Activated naive CD4-positive, alpha-beta T cell (primary cell): Measurements from ENCODE around the gene CRIM1.
A peak's percentile ranks its signal among the peaks of the same experiment; 100 is the strongest.
"Not testable (repeated sequence)": the region's sequence is repeated elsewhere in the genome, so short reads cannot be mapped to it uniquely, and the experiment has no call there.

Source experiments
- DNase-seq, 4 experiments: peaks; one replicate each; lab custom pipeline; 2025; lab: John Stamatoyannopoulos, UW

Gene CRIM1

DNA sequence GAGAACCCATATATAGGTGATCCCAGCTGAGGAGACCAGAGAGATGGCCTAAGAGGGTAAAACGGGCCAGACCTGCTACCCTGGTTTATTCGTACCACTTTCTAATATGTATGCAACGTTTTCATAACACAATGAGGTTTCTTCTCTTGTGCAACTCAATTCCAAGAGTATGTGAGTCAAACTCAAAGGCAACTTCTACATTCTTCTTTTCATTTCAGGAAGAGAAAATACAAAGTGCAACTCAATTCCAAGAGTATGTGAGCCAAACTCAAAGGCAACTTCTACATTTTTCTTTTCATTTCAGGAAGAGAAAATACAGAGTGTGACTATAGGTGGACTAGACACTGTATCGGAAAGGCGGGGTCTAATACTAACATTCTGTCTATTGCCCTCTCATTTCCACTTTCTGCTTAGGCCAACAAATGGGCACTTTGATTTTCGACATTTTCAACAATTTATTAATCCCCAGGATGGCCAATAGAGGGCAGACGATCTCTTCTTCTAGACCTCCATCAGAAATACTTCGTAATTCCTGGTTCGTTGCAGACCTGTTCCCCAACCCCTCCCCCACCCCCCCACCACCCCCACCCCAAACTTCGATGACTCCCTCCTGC is 3.7 kb upstream of the CRIM1 start:
- DNase-seq, result no peak

DNA sequence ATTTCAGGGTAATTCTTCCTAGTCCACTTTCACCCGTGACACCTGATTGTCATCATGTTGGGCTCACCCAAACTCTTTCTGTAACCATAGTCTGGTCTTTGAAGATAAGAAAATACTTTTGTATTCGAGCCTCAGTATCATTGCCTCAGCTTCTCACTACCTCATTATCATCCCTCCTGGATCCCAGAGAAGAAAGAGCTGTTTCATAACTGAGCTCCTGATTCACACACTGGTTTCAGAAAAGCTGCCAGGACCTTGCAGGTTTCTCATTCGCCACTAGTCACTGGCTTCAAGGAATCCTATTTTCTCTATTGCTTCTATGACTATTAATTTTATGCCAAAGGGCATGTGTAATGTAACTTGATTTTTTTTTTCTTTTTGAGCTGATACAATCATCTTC is 2.9 kb upstream of the CRIM1 start:
- no peak for DNase-seq

DNA sequence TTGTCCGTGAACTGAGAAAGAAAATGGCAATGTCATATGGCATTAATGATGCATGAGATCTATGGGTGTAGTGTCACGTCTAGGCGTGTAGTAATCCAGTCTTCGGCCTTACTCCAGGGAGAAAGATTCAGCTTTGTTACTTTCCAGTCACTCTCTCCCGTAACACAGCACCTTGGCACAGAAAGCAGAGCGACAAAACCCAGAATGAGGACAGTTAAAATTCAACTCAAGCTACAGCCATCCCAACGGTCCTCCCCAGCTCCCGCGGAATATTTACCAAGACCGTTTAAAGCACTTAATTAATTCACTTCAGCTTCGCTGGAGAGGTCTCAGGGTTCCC is 797 bp upstream of the CRIM1 start:
- DNase-seq, result no peak

DNA sequence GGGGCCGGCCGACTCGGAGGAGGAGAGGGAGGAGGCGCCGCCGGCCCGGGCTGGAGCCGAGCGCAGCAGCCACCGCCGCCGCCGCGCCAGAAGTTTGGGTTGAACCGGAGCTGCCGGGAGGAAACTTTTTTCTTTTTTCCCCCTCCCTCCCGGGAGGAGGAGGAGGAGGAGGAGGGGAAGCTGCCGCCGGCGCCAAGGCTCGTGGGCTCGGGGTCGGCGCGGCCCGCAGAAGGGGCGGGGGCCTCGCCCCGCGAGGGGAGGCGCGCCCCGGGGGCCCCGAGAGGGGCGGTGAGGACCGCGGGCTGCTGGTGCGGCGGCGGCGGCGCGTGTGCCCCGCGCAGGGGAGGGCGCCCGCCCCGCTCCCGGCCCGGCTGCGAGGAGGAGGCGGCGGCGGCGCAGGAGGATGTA is 316 bp downstream of the CRIM1 start:
- no peak for DNase-seq

DNA sequence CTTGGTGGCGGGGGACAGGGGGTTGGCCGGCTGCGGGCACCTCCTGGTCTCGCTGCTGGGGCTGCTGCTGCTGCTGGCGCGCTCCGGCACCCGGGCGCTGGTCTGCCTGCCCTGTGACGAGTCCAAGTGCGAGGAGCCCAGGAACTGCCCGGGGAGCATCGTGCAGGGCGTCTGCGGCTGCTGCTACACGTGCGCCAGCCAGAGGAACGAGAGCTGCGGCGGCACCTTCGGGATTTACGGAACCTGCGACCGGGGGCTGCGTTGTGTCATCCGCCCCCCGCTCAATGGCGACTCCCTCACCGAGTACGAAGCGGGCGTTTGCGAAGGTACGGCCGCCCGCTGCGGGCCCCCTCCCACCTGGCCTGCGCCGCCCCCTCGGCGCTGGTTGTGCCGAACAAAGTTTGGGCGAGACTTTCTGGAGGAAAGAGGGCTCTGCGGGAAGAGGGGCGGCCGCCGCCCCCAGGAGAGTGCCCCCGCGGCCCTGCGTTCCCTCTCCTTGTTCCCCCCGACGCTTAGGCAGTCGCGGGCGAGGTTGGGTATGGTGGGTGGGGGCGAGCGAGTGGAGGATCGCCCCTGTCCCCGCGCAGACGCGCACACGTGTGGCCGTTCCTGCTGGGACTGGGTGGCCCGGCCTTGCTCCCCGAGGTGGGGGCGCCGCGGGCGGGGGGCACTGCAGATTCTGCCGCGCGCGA is 866 bp downstream of the CRIM1 start:
- peak in 3 of 4 experiments; percentile 8 to 11 (median 9) for DNase-seq

DNA sequence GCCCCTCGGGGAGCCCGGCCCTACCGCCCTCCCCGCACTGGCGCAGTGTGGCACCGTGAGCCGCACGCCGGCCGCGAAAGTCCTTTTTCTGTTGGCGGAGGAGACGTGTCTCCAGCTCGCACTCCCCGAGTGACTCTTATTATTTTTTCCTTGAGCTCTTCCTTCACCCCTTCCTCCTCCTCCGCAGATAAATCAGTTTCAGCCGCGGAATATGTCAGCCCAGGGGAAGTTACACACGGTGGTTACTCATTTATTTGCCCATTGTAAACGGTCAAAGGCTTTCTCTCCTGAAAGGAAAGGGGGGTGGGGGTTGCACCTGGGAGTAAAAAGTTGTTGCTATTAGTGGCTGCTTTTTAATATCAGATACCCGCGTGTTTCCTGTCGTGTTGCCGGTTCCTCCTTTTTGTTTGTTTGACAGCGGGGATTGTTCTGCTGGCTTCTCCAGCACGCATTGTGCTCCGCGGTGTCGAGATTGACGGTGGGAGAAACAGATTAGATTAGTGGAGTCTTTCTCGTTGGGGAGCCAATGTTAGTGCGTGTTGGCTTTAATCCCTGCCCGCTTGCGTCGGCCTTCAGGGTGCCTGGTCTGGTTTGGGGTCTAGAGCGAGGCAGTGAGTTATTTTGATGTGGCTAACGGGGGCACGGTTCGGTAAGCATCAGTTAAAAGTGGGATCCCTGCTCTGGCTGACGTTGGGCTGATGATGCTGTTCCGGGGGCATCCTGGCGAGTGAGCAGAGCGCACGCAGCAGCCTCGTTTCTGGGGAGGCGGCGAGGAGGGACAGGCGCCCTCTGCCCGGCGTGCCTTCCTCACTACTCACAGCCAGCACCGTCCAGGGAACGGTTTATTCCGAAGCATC is 1.6 kb downstream of the CRIM1 start:
- DNase-seq, result peak in 1 of 4 experiments; percentile 1

DNA sequence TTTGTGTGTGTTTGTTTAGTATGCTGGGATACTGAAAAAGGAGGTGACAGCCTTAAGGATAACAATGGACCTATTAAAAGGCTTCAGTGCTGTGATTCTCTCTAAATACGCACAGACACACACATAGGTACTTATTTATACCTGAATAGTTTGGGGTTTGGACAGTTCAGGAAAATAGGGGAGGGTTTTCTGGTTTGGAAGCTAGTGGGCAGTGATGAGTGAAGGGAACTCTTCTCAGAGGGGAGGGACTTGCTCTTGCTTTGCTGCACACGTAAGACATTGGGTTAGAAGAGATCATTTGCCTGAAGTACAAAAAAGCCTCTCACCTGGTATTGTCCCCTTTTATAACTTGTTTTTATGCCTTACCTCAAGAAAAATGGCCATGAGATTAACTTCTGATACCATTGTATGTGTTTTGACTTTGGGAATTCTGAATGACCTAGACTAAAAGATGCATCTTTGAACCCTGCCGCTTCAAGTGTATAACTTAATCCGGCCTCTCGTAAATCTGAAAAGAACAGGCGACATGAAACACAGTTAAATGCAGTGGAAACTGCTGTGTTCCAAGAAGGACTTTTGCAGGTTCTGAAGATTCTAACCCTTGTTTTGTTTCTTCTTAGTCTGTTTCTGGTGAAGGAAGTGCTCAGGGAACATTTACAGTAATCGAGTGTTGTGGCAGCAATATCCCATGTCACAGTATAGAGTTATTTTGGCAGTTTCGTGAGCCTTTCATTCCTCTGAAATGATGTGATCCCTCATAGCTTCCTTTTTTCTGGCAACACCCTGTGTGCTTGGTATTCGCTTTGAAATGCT is 2.5 kb downstream of the CRIM1 start:
- DNase-seq, result no peak

DNA sequence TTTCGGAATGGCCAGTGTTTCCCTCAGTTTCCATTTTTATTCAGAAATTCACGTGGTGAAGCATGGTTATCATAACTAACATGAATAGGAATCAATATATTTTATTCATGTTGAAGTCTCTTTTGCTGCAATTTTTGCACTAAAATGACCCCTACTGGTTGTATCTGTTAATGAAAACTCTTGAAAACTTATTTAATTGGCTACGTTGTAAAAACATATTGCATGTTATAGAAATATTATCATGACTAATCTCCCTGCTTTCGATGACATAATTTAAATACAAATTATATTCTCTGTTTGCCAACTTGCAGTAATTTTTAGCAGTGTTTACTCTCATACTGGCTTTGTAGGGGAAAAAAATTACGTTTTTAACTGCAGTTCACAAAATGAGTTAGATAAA is 3.5 kb downstream of the CRIM1 start:
- DNase-seq, result no peak

DNA sequence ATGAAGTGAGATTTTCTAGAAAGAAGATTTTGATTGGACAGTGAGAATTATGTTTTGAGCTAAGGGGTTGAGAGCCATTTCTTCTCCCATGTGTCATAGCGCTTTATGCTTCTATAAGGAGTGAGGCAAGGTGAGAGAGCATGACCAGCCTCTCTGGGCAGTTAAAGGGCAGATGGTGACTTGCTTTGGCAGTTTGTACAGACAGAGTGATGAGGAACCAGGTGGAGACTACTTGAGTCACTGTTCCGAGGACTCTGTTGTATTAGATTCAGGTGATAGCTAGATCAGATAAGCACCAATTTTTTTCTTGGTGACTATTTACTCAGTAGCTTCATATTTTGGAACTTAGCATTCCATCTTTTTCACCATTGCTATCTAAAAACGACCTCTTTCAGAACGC is 4.5 kb downstream of the CRIM1 start:
- no peak for DNase-seq

DNA sequence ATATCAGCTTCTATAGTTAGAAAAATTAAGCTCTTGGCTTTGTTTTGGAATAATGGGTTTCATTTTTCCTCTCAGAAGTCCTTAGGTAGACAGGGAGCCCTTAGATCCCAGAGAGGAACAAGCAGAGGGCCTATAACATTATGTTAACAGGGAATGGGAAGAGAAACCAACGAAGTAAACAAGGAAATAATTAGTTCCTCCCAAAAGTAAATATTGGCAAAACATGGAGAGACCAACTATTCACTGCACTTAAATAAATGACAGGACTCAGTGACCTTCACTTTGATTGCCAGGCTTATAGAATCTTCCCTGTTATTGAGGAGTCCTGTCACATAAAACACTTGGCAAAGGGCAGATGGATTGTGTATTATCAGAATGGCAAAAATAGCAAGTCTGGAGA is 5.3 kb downstream of the CRIM1 start:
- DNase-seq, result no peak

DNA sequence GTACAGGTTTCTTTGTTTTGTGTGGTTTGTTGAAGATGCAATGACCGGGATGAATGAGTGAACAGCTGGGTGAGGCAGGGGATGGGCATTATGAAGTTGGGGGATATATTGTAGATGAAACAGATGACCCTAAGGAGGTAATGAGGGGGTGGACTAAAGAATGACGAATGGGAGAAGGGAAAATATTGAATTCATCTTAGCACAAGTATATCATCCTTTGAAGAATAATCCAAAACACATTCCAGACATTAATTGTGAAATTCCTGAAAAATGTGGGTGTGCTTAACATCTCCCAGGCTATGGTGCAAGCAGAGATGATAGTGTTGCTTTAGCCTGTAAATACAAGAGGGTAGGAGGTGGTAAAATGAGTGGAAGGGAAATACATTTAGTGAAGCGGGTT is 5.8 kb downstream of the CRIM1 start:
- DNase-seq, result no peak

DNA sequence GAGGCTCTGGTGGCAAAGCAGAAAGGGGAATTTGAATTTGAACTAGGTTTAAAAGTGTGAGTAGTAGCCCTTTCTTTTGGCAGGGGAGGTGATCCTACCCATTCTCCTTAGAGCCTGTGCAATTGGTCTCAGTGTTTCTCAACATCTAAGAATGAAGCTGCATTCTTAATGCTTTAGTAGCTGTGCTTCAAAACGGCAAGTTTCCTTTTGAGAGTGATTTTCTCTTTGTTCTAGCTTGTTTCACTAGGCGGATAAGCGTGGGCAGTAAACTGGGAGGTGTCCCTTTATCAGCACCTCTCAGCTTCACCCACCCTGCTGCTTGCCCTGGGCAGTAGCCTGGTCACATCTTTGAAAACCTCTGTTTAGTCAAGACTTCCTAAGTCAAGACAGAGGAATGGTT is 6.7 kb downstream of the CRIM1 start:
- DNase-seq, result no peak

DNA sequence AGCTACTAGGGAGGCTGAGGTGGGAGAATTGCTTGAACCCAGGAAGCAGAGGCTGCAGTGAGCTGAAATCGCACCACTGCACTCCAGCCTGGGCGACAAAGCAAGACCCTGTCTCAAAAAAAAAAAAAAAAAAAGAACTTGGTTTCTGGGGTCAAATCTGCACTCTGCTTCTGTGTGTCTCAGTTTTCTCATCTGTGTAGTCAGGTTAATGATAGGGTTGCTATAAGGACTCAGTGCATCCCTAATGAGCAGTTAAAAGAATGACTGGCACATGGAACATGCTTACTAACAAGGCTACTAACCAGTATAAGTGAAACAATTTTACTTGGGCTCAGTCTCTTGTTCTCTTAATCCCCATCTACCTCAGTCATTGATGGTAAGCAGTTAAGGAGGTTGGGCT is 7.5 kb downstream of the CRIM1 start:
- DNase-seq, result not testable (repeated sequence)

DNA sequence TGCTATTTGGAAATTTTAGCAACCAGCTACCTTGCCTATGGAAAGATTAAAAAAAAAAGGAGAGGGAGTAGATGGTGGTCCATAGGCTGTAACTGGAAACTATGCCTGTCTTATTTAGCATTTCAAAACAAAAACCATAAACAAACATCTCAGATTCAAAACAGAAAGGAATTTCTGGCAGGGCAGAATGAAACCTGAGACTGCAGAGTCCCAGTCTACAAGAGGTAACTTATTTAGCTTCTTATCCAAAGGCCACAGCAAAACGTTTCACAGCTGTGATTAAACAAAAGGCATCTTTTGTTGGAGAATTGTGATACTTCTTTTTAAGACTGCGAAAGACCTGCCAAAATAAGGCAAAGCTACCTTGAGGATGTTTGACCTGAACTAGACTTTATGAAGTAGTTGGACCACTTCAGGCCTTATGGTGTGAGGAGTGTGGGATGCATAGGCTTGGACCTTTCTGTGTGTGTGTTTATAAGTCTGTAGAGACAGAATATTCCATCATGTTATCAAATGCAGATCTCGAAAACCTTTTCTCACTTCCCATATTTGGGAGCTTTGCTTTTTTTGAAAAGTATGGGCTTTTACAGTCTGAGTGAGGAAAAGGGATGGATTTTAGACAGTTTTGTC is 11.0 kb downstream of the CRIM1 start:
- DNase-seq, result no peak

DNA sequence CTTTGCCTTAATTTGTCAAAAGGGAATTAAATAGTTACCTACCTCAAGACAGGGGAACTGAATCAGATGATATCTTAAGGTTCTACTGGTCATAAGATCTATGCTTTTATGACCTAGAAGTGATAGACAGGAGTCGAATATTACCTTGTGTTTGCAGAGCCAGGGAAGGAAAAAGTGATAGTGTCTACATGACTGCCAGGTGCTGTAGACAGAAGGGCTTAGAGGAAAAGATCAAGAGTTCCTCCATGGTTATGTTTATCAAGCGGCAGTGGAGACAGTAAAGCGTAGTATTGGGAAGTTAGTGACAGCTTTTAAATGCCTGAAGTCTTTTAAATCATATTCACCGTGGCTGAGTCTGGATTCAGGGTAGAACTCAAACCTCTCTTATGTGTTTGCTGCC is 11.9 kb downstream of the CRIM1 start:
- DNase-seq, result no peak

DNA sequence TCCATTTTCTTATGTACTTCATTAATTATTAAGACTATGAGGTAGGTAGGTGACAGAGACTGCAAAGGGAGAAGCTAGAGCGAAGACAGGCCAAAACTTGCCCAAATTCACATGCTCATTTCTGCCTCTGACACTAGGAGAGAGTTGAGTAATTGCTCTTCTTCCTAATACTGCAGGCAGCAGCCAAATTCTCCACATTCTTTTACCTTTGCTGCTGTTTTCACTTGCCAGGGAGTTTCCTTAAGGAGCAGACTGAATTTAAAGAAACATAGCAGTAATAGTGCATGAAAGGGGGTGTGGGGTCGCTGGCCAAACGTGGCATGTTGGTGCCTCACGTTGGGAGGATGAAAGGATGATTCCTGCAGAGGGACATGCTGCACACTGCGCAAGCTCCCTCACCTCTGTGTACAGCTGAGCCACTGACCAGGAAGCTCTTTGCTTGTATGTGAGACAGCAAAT is 12.3 kb downstream of the CRIM1 start:
- DNase-seq, result no peak

DNA sequence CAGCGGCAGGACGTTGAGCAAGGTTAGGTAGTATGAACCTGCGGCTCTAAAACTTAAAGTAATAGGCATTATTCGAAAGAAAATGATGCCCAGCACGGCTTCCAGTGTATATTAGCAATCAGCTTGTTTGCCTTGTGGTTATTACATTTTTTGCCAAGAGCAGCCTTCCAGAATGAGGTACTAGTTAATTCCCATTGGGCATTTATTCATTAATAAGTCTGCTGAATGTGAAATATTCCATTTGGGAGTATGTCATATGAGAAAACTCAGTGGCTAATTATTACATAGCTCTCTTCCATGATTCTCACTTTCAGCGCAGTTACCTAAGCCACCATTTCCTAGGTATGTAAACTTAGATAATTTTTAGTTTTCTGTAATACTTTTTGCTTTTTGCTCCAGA is 12.9 kb downstream of the CRIM1 start:
- DNase-seq, result no peak

DNA sequence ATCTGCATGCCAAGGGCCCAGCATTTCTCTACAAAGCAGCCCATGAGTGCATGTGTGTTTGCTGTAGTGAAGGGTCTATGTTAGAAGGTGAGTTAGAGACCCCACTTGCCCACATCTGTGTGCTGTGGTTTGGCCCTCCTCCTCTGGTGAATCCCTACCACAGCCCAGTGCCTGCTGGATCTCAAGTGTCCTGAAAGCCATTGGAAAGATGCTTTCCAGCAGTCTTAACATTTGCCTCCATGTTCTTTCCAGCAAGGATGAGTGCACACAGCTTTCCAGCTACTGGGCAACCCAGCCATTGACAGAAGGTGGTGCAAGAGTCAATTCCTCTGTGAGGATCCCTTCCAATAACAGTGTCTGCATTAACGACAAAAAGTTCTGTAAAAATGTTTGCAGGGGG is 13.6 kb downstream of the CRIM1 start:
- no peak for DNase-seq

DNA sequence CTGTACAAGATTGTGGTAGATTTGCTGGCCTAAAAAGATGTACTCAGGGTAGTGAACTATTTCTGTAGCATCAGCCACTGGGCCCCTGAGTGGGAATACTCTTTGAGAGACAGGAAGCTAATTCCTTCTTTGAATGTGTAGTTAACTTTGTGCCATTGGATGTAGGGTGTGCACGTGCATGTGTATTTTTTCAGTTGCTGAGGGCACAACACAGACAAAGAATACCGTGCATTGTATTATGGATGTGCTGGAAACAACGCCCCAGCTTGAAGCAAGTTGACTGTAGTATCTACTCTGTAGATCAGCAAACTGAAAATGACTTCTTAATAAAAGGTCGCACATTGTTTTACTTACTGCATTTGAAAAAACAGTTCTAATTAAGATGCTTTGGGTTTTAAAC is 14.1 kb downstream of the CRIM1 start:
- no peak for DNase-seq

DNA sequence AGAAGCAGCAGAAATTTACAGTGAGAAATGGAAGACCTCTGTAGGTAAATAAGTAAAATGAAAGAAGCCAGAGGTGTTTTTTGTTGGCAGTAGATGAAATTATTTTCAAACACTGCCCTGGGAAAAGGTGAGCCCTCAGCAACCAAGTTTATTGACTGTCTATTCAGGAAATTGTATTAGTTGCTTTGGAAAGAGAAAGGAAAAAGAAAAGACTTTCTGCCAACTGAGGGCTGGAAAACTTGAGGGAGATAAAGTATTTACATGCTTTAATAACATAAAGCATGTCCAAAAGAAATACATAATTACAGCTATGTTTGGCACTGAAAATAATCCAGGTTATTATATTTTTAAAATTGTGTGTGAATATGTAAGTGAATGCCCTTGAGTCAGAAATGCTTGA is 14.7 kb downstream of the CRIM1 start:
- no peak for DNase-seq

DNA sequence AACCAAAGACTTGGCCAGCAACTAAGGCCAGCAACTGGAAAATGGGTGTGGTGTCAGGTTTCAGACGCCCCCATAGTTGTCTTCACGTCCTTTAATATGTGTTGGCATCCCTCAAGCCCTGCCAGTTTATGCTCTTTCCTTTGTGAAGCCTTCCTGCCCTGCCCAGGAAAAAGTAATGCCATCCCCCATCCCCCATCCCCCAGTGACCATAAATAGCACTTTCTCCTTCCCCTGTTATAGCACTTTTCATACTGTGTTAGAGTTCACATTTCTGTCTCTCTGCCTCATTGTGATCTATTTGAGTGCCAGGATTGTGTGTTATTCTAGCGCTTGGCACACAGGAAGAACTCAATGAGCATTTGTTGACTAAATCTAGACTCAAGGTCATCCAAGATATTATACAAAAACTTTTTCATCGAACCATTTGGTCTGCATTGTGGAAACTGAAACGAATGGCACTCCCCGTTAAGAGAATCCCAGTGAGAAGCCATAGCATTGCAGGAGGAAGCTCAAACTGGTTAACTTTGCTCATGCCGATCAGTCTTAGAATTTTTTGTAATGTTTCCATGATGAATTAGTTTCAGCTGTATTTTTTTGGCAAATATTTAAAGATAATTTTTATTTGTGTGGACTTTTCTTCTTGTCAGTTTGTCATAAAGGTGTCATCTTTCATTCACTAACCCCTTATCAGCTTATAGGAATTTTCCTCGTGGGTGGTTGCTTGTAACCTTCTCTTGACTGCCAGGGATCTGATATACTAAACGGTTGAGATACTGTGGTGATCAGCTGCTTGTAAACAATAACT is 15.7 kb downstream of the CRIM1 start:
- no peak for DNase-seq
